SU-DHL-6 (cell line): ENCODE data around the gene EYA2.

Experiments
- H2AFZ ChIP-seq: fragments of 200-600 bp; sonication (generic); 2 replicates; pipeline ENCODE4 v1.6.1; 2014; ENCODE audit warnings: low read depth, mild to moderate bottlenecking, moderate library complexity, mixed read lengths, antibody characterized with exemption, low read length; ENCODE audit not compliant: severe bottlenecking
- H3F3A ChIP-seq: fragments of 200-600 bp; shearing (Covaris generic); 2 replicates; pipeline ENCODE4 v1.6.0; 2016; ENCODE audit warnings: antibody characterized with exemption, mild to moderate bottlenecking; ENCODE audit not compliant: insufficient read depth
- H3K27ac ChIP-seq: fragments of 200-600 bp; sonication (generic); 2 replicates; pipeline ENCODE4 v1.5.1; 2016; ENCODE audit warnings: low read depth, mild to moderate bottlenecking, low read length, moderate library complexity, mixed read lengths
- H3K27me3 ChIP-seq: fragments of 200-600 bp; sonication (generic), shearing (Covaris generic); 2 replicates; pipeline ENCODE4 v1.6.0; 2014; ENCODE audit warnings: mild to moderate bottlenecking, low read length
- H3K36me3 ChIP-seq: fragments of 200-600 bp; sonication (generic); 2 replicates; pipeline ENCODE4 v1.6.1; 2014; ENCODE audit warnings: mild to moderate bottlenecking, low read length, mixed read lengths
- H3K4me2 ChIP-seq: fragments of 300-600, 200-600 bp; shearing (Covaris generic), sonication (generic); 2 replicates; pipeline ENCODE4 v1.6.0; 2014; ENCODE audit warnings: low read length, low read depth, mild to moderate bottlenecking; ENCODE audit not compliant: poor library complexity, severe bottlenecking
- H3K4me3 ChIP-seq: fragments of 200-600 bp; sonication (generic); 2 replicates; pipeline ENCODE4 v1.5.1; 2014; ENCODE audit warnings: antibody characterized with exemption, low read length, mild to moderate bottlenecking, mixed read lengths; ENCODE audit not compliant: insufficient read depth, poor library complexity, severe bottlenecking
- H3K79me2 ChIP-seq: fragments of 200-600 bp; sonication (generic); 2 replicates; pipeline ENCODE4 v1.6.1; 2014; ENCODE audit warnings: mild to moderate bottlenecking, low read length, moderate library complexity; ENCODE audit not compliant: insufficient read depth
- H3K9ac ChIP-seq: fragments of 200-600 bp; sonication (generic); 2 replicates; pipeline ENCODE4 v1.7.0; 2014; ENCODE audit warnings: mild to moderate bottlenecking, low read length
- H3K9me2 ChIP-seq: fragments of 200-600 bp; sonication (generic); replicated peaks from 2 replicates; pipeline ENCODE4 v1.6.1; 2014; ENCODE audit warnings: low read length; ENCODE audit not compliant: insufficient read depth
- H3K9me3 ChIP-seq: fragments of 200-600 bp; sonication (generic); 2 replicates; pipeline ENCODE4 v1.6.1; 2014; ENCODE audit warnings: low read length, mixed read lengths; ENCODE audit not compliant: insufficient read depth
- H4K20me1 ChIP-seq: fragments of 200-600 bp; sonication (generic); 2 replicates; pipeline ENCODE4 v1.6.1; 2014; ENCODE audit warnings: low read depth, mild to moderate bottlenecking, antibody characterized with exemption, low read length, moderate library complexity, mixed read lengths
- EZH2phosphoT487 ChIP-seq: fragments of 200-600 bp; sonication (generic), shearing (Covaris generic); conservative IDR thresholded peaks from 2 replicates; pipeline ENCODE4 v1.6.1; 2018; ENCODE audit warnings: mild to moderate bottlenecking, antibody characterized with exemption, low read length, moderate library complexity, mixed read lengths
- TF ChIP-seq, protein P1 (sequence below): fragments of 200-600 bp; sonication (generic); IDR thresholded peaks from one replicate; pipeline ENCODE4 v1.5.1; 2017; ENCODE audit warnings: antibody characterized with exemption, mild to moderate bottlenecking, low read length, moderate library complexity; ENCODE audit not compliant: insufficient read depth, poor library complexity, severe bottlenecking

EYA2 gene

DNA sequence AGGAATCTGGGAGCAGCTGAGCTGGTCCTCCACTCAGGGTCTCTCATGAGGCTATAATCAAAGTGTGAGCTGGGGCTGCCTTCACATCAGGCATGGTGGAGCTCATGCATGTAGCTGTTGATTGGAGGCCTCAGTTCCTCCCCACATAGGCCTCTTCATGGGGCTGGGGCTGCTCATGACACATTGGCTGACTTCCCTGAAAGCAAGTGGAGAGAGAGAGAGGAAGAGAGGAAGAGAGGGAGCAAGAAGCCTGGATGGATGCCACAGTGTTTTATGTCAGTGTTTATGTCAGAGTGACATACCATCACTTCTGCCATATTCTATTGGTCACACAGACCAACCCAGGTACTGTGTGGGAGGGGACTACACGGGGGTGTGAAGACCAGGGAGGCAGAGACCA lies 43.8 kb downstream of the EYA2 start:
- no peaks in the 10 kb centered on the region for H3K79me2 ChIP-seq

DNA sequence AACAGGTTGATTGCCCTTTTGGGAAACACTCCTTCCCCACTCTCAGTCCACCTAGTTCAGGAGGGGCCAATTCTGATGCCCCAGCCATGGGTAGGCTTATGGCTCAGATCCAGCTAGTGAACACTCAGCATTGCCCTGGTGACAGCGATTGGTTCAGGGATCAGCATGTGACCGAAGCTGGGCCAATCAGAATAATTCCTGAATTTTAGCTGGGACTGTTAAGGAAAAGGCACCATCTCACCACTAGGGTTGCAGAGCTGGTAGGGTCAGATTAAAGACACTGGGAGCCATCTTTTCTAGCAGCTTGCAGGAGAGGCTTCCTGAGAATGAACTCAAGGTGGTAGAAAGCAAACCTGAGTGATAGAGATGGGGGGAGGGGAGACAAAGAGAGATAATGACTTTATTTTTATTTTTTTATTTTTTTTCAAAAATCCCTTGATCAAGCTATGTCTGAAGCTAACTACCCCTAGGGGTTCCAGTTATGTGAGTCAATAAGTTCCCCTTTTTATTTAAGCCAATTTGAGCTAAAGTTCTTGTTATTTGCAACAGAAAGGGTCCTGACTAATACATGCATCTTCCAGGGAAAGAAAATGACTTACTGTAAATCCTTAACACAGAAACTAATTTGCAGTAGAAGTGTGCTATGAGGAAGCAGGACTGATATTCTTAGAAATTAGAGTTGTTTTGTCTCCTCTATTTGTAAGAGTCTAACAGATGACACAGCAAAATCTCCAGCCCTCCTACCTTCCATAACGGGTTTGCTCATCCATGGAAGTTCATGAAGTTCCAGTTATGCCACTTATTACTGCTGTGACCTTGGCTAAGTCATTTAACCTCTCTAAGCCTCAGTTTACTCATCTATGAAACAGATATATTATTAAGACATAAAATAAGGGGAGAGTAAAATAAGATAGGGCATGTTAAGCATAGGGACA lies 44.7 kb downstream of the EYA2 start:
- Histone ChIP-seq H3K27ac (no peak overlapping the region), H3K27me3 (no peaks in the 10 kb centered on the region), H2AFZ (no peak overlapping the region), H3K36me3 (no peaks in the 10 kb centered on the region), H3K79me2 (no peaks in the 10 kb centered on the region), H3F3A (no peaks in the 10 kb centered on the region), H3K9me3 (no peaks in the 10 kb centered on the region), H3K9ac (no peak overlapping the region), H3K4me3 (no peak overlapping the region), H3K9me2 (no peaks in the 10 kb centered on the region), H3K4me2 (no peak overlapping the region), H4K20me1 (no peaks in the 10 kb centered on the region)
- TF ChIP-seq EZH2phosphoT487, result no peak
- TF ChIP-seq, protein P1, sequence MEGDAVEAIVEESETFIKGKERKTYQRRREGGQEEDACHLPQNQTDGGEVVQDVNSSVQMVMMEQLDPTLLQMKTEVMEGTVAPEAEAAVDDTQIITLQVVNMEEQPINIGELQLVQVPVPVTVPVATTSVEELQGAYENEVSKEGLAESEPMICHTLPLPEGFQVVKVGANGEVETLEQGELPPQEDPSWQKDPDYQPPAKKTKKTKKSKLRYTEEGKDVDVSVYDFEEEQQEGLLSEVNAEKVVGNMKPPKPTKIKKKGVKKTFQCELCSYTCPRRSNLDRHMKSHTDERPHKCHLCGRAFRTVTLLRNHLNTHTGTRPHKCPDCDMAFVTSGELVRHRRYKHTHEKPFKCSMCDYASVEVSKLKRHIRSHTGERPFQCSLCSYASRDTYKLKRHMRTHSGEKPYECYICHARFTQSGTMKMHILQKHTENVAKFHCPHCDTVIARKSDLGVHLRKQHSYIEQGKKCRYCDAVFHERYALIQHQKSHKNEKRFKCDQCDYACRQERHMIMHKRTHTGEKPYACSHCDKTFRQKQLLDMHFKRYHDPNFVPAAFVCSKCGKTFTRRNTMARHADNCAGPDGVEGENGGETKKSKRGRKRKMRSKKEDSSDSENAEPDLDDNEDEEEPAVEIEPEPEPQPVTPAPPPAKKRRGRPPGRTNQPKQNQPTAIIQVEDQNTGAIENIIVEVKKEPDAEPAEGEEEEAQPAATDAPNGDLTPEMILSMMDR, result no peak

More for the DNA sequence above, 43.8 kb downstream of the EYA2 start:
- no peak overlapping the region for H3K4me2 ChIP-seq
- H3F3A ChIP-seq, result no peaks in the 10 kb centered on the region
- H3K9ac ChIP-seq, result no peak overlapping the region
- H3K36me3 ChIP-seq, result no peaks in the 10 kb centered on the region
- no peaks in the 10 kb centered on the region for H3K9me3 ChIP-seq
- H3K9me2 ChIP-seq, result no peaks in the 10 kb centered on the region
- H2AFZ ChIP-seq, result no peak overlapping the region
- no peaks in the 10 kb centered on the region for H4K20me1 ChIP-seq
- TF ChIP-seq, protein P1, result no peak
- TF ChIP-seq EZH2phosphoT487, result no peak
- H3K27me3 ChIP-seq, result no peaks in the 10 kb centered on the region
- no peak overlapping the region for H3K4me3 ChIP-seq
- H3K27ac ChIP-seq, result no peak overlapping the region

DNA sequence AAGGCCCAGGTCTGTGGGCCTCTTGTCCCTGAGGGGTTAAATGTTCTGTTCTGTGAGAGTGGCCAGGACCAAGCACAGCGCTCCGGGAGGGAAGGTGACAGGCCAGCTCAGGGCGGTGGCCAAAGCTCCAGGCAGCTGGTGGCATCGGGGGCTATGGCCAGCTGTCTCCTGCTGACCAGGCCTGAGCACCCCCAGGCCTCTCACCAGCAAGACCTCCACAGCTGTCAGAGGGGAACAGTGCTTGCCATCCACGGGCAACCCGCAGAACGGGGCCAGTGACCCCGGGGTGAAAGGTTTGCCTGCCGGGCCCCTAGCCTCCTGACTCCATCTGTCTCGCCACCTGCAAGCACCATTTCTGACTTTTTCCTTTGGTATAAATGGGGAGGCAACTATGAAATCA lies 46.0 kb downstream of the EYA2 start:
- Histone ChIP-seq H2AFZ (no peak overlapping the region), H3K4me2 (no peak overlapping the region), H3K9me3 (no peaks in the 10 kb centered on the region), H3K9me2 (no peaks in the 10 kb centered on the region), H3K79me2 (no peaks in the 10 kb centered on the region), H3K36me3 (no peaks in the 10 kb centered on the region), H3K9ac (no peak overlapping the region), H3K27me3 (no peaks in the 10 kb centered on the region), H4K20me1 (no peaks in the 10 kb centered on the region), H3K27ac (no peak overlapping the region), H3F3A (no peaks in the 10 kb centered on the region), H3K4me3 (no peak overlapping the region)
- TF ChIP-seq EZH2phosphoT487, result no peak
- TF ChIP-seq, protein P1, result no peak
